HG02642 (cell line): ENCODE measurements around the gene LRP11.
"Not testable (repeated sequence)": the region's sequence is repeated elsewhere in the genome, so short reads cannot be mapped to it uniquely, and the experiment has no call there.

Source experiments
- ATAC-seq: cut with Tn5 transposase; IDR thresholded peaks from one replicate; pipeline ENCODE4 v1.9.1; 2021; ENCODE audit warnings: mild to moderate bottlenecking; ENCODE audit not compliant: unreplicated experiment, poor library complexity

The LRP11 gene, protein sequence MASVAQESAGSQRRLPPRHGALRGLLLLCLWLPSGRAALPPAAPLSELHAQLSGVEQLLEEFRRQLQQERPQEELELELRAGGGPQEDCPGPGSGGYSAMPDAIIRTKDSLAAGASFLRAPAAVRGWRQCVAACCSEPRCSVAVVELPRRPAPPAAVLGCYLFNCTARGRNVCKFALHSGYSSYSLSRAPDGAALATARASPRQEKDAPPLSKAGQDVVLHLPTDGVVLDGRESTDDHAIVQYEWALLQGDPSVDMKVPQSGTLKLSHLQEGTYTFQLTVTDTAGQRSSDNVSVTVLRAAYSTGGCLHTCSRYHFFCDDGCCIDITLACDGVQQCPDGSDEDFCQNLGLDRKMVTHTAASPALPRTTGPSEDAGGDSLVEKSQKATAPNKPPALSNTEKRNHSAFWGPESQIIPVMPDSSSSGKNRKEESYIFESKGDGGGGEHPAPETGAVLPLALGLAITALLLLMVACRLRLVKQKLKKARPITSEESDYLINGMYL

DNA sequence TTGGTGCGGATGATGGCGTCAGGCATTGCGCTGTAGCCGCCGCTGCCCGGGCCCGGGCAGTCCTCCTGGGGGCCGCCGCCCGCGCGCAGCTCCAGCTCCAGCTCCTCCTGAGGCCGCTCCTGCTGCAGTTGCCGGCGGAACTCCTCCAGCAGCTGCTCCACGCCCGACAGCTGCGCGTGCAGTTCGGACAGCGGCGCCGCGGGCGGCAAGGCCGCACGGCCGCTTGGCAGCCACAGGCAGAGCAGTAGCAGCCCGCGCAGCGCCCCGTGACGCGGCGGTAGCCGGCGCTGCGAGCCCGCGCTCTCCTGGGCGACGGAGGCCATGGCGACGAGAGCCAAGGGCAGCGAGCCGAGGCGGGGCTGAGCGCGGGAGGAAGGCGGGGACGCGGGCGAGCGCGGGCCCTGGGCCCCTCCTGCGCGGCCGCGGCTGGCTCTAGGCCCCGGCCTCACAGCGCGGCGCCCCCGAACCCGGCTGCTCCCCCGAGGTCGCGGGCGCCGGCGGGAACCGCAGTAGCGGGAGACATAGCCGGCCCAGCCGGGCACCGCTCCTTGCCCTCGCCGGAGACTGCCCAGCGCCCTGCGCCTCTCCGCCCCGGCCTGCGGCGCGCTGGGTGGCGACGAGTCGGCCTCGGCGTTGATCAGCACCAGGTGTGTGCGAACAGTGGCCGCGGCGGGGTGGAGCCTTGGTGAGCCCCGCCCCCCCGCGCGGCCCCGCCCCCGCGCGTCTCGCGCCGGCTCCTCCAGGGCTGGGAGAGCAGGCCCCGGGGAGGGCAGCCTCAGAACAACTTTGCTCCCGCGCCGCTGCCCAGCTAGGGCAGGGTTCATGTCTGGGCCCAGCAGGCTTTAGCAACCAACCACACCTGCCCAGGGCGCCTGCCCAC, at the start of gene LRP11:
Gene LRP11 (minus strand): TSS at position 662 of the 880 bp plus-strand sequence. CDS start 339 bp downstream, at position 323.
- peak; percentile 90 for ATAC-seq

DNA sequence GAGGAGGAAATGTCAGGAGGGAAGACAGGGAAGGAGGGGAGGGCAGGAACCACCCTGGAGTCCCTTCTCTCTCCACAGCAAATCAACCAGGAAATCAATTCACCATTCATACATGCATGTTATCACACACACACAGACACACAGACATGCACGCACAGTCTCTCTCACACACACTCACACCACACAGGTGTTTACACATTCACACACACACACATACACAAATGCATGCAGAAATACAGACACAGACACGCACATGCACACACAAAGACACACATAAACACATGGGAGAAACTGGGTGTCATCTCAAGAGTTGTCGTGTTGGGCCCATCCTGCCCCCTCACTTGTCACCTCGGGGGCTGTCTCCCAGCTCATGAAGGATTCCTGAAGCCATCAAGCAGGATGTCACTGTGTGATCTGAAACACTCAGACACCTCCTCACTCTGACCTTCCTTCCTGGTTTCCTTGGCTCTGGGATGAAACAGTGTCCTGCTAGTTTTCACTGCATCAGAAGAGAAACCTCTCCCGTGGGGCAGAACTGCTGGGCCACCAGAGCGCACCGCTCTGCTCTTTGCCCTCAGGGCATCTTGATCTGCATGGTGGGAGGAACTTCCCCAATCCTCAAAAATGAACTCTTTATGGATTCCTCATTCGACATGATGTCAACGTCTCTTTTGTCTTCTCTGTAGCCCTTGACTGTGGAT, 49.5 kb upstream of the LRP11 start:
- no peak for ATAC-seq

DNA sequence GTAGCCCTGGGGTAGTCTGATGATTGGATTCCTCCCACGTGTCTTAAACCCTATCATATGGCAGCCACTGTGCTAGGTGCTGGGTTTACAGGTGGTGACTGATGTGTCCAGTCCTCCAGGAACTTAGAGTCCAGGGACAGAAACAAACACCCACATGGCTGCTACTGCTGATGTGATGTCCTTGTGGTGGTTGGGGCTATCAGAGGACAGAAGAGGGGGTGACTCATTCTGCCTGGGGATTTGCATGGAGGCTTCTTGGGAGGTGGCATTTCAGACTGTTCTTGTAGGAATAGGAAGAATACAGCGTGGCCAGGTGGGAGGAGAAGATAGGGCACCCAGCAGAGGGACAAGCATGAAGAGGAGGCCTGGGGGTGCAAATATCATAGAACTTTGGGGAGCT, 48.9 kb upstream of the LRP11 start:
- ATAC-seq: no peak

DNA sequence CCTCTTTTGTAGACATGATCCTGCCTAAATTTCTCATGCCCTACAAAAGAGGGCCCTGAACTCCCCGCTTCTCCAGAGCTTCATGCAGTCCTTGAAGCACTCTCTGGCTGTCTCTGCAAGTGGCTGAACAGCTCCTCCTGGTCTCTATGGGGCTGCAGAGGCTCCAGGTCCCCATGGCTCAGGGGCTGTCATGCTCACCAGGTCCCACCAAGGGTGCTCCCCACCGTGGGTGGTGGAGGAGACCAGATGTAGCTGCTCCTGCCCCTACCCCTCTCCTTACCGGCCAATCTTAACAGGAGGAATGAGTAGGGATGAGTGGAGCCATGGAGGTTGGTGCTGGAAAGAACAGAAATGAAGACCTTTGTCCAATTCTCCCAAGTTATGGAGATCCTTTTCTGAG, 48.5 kb upstream of the LRP11 start:
- ATAC-seq: not testable (repeated sequence)

DNA sequence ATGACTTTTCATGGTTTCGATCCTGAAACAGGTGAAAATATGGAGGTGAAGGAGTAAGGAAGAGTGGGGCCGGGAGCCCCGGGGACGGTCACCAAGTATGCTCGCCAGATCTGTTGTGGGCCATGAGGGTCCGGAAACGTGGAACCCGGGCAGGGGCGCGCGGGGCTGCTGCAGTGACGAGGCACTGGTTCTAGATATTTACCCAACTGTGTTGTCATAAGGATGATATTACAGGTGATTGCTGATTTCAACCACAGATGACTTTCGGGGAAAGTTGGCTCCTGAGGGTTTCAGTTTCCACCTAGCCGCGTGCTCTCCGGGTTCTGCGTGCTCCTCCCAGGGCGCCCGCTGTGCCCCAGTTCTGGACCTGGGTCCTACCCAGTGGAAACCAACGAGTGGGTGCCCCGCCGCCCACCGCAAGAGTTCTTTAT, 46.6 kb upstream of the LRP11 start:
- no peak for ATAC-seq

DNA sequence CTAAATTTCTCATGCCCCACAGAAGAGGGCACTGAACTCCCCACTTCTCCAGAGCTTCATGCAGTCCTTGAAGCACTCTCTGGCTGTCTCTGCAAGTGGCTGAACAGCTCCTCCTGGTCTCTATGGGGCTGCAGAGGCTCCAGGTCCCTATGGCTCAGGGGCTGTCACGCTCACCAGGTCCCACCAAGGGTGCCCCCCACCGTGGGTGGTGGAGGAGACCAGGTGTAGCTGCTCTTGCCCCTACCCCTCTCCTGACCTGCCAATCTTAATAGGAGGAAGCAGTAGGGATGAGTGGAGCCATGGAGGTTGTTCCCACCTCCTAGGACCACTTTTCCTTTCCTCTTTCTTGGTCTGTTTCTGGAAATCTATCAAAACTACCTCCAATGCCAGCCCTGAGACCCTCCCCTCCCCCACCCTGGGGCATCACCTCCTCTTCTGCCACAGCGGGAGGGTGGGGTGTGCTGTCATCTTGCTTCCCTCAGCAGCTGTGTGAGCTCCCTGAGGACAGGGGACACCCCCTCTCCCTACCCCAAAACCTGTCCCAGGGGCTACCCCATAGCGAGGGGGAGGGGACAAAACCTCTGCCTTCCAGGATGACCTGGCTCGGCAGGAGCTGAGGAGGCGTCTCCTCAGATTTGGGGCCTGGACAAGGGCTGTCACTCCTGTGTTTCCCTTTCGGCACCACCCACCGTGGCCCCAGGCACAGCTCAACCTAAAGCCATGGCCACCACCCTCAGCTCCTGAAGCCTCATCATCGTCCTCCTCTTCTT, 45.7 kb upstream of the LRP11 start:
- ATAC-seq: no peak

DNA sequence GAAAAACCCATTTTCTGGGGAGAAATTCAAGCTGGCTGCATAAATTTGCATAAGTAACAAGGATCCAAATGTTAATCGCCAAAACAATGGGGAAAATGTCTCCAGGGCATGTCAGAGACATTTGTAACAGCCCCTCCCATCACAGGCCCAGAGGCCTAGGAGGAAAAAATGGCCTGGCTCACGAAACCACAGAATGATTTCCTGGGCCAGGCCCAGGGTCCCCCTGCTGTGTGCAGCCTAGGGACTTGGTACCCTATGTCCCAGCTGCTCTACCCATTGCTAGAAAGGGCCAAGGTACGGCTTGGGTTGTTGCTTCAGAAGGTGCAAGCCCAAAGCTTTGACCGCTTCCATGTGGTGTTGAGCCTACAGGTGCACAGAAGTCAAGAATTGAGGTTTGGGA, 44.3 kb upstream of the LRP11 start:
- not testable (repeated sequence) for ATAC-seq

DNA sequence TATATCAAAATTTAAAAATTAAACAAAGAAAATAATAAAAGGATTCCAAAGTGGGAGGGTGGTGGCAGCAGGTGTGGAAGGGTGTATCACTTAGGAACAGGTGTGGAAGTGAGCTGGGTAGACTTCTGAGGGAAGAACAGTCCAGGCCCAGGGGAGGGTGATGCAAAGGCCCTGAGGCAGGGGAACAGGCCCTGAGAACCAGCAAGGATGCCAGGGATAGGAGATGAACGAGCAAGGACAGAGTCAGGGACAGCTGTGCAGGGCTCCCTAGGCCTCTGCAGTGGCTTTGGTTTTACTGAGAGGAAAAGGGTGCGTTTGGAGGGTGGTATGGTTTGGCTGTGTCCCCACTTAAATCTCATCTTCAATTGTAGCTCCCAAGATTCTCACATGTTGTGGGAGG, 43.2 kb upstream of the LRP11 start:
- ATAC-seq: no peak

DNA sequence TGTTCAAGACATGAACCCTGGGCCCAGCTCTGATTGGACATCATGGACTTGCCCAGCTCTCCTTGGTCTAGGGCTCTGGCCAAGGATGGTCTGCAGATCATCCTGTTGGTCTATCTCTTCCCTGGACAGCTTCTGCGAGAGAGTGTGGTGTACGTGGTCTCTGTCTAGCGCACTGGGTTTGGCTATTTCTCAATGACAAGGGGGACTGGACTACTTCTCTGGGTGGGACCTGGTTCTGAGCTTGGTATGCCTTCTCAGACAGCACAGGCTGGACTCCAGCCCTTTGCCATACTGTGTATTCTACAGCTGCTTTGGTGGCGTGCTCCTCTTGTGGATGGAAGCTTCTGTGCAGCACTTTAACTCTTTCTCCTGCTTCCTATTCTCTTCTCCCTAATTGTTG, 42.2 kb upstream of the LRP11 start:
- ATAC-seq: no peak

DNA sequence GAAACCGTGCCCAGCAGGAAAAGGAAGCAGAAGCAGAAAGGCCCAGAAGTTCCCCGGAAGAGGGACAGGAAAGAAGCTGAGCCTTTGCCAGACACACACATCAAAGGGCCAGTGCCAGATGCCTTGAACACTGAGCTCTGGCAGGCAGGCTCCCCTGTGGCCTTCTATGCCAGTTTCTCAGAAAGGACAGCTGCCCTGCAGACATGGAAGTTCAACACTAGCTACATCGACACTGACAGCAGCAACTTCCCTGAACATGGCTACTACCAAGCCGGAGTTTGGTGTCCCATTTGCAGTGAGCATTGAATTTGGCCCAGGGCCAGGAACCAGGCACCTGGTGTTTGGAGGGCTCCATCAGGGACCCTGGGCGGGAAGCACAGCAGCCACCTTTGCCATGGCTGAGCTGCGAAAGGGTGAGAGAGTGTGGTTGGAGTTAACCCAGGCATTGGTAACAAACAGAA, 41.8 kb upstream of the LRP11 start:
- ATAC-seq: no peak

DNA sequence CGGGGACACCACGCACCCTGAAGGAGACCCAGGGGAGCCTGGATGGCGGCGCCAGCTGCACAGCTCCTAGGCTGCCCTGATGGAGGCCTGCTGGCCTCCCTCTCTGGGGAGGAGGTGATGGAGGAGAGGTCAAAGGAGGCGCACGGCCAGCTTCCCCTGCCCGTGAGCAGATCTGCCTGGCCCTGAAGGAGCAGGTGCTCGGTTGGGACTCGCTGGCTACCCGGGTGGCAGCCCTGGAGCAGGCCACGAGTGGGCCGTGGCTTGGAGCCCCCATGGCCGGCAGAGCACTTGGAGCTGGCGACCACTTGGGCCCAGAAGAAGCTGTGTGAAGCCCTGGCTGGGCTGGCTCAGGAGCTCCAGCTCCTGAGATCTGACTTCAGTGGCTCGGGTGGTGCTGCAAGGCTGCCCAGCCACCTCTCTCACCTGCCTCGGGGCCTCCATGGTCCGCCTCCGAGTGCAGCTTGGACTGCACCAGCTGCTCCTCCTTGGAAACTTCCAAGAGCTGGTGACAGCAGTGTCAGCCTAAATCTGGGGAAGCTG, 41.3 kb upstream of the LRP11 start:
- ATAC-seq: no peak

DNA sequence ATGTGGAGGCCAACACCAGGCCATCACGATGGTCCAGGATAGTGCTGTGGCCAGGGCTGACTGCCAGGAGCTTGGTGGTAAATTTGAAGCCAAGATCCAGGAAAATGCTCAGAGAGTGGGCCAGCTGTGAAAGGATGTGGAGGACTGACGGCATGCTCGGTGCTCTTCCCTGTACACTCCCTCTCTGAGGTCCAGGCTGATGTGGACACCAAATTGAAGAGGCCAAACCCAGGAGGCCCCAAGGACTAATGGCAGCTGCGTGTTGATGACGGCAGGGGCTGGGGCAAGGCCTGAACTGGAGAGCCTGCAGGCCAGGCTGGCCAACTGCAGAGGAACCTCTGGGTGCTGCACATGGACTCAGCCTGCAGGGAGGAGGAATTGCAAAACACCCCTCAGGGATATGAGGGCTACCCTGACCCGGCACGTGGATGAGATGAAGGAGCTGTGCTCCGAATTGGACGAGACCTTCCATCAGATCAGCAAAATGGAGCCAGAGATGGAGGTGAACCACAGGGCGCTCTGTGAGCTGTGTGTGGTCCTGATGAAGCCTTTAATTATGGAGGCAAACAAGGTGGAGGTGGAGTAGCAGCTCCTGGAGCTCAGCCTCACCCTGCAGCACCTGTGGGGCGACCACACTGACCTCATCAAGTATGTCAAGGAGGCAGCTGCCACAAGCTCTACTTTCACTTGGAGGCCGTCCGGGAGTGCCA, 40.7 kb upstream of the LRP11 start:
- ATAC-seq: no peak

DNA sequence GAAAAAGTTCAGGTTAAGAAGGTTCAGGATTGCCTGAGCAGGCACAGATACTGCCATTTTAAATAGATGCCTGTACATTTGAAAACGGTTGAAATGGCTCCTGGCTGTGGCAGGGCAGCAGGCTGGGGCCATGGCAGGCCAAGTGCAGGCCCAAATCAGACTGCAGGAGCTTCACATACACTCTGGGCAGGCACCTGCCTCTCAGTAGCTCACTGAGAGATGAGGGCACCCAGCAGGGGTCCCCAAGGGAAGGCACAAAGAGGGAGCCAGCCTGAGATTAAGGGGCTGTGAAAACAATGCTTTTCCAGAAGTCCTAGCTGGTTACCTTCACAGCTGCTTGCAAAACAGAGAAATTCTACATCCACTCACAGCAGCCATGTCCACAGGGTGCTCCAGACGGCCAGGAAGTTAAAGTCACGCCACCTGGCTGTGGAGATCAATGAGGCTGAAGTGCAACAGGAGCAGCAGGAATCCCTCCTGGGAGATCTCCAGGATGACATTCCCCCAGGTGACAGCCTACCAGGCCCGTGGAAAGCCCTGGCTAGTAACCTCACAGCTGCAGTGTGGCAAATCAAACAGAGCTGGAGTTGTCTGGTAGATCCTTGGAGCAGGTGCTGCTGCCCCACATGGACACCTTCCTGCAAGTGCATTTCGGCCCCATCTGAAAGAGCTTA, 39.9 kb upstream of the LRP11 start:
- ATAC-seq: no peak

DNA sequence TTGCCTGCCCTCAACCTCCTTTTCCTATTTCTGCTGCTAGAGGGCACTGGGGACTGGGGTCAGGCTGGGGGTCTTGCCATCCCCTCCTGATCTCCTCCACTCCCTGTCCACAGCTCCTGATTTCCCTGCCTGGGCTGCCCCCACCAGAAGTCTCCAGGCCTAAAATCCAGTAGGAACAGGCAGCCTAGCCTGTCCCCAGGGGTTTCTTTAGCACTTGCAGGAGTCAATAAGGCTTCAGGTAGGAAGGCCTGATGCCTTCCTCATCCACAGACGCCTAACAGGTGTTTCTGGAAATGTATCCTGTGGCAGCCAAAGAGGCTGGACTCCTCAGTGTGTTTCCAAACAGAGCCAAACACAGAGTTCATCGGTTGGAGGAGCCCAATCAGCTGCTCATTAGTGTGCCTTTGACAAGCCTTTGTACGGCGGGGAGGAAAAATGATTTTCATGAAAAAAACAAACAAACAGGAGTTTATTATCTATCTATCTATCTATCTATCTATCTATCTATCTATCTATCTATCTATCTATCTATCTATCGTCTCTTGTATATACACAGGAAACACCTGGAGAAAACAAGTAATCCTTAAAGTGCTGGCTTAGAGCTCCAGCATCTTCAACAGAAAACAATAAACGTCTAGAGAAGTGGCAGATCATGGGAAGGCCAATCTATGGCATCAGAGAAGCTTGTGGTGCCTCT, 37.4 kb upstream of the LRP11 start:
- no peak for ATAC-seq

DNA sequence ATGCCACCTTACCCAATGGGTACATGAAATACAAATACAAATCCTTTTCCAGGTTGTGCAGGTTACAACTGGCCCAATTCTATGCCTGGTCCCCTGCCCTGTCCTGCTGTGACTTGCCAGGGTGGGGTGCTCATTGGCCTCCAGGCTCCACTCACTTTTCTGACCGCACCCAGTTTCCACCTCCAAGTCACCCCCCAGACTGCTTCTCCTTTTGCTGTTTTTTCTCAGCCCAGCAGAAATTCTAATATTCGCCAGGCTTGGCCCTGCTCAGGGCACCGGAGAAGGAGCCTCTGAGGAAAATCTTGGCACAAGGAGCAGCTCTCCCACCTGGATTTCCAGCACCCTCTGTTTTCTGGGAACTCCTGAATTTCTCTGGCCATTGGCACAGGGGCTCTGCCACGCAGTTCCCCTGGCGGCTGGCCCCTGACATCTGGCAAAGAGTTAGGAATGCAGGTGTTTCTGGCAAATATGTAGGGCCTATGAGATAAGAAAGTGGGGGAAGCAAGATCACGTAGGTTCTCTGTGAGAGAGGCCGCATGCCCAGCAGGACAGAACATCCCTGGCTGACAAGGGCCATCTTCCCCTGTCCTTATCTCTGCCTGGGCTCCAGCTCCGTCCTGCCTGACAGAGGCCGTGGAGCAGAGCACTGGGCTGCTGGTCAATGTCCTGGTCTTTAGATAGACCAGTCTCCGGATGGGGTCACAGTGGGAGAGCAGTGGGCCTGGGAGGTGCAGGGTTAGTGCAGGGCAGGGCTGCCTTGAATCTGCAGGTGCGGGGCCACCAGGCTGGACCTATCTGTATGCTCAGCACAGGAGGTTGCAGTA, 36.7 kb upstream of the LRP11 start:
- no peak for ATAC-seq

DNA sequence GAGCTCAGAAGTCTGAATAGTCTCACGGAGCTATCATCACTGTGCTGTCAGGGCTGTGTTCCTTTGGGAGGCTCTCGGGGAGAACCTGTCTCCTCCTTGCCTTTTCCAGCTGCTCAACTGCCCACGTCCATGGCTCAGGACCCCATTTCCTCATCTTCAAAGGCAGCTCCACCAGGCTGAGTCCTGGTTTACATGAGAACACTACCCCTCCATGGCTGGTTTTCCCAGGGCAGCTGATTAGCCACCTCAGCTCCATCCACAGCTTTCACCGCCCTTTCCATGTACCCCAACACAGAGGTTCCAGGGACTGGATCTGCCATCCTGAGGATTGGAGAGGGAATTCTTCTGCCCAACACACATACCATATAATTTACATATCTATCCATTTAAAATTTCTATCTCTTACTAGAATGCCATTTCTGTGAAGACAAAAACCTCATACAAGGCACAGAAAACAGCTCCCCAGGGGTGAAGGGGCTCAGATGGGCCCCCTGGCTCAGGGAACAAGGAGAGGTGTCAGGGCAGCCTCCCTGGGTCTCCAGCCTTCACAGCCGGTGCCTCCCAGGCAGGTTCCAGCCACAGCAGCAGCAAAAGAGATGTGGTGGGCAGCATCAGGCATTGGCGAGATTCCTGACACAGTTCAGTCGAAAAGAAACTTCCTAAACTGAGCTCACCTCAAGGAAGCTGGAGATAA, 35.9 kb upstream of the LRP11 start:
- no peak for ATAC-seq
